ENCODE data around the gene TMEM254.

DNA sequence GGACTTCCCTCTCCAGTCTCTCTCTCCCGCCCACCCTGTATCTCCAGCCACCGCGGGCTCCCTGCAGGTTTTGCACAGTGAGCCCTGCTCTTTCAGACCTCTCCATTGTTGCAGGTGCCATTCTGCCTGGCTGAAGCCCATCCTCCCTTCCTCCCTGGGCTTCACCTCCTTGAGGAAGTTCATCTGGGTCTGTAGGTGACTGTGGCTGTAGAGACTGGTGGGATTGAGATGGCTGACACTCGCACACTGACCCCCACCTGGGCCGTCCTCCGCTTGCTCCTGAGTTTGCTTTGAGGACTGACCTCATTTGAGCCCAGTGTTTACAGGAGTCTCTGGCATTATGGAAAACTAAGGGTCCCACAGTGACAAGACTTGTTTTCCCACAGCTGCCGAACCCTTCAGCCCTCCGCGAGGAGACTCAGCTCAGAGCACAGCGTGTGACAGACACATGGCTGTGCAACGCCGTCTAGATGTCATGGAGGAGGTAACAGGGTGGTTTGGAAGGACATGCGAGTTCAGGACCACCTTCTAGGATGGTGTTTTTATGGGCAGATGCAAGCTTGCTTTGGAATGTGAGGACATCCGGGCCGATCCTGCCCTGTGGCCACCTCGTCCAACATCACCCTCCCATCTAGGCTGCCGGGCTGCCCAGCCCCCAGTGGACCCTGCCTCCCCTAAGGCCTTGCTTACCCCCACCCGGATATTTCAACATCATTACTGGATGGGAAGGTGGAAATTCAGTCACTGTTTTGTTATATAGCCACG is 63.4 kb downstream of the TMEM254 start:
- TF ChIP-seq POLR2A (IDR thresholded peaks at IDR 0.05; ENCODE audit: low read depth, low read length) = no peak
- no peak for TF ChIP-seq POLR2AphosphoS5 (IDR thresholded peaks at IDR 0.05; ENCODE audit: low read depth, low read length)
- no peak for TF ChIP-seq TAF1 (IDR thresholded peaks at IDR 0.05; ENCODE audit: borderline replicate concordance, low read depth, low read length)
